CD4-positive, CD25-positive, alpha-beta regulatory T cell (primary cell): ENCODE data around the gene ALDH2. TPM values are rescaled to one million over a fixed set of nuclear protein-coding genes. Genes with fewer than 3 reads are reported as not detected.
"Not testable (repeated sequence)": the region's sequence is repeated elsewhere in the genome, so short reads cannot be mapped to it uniquely, and the experiment has no call there.

Experiments
- ATAC-seq, 2 donors: fragments of 150-1000 bp; cut with Tn5 transposase; one replicate each; pipeline ENCODE4 v1.10.0; 2021; ENCODE audit warnings: low read depth in 2 of 2, moderate number of reproducible peaks in 2 of 2, moderate library complexity in 1 of 2
- DNase-seq, 3 donors: peaks; one replicate each; pipeline versions ENCODE4 v3.0.0 to v3.0.0-alpha.2; 2012 to 2022; ENCODE audit warnings: mixed read lengths in 1 of 3
- H3K27ac ChIP-seq: one replicate; pipeline ENCODE4 v1.7.0; 2013; ENCODE audit warnings: mild to moderate bottlenecking, low read length; ENCODE audit not compliant: insufficient read depth, poor library complexity, severe bottlenecking
- H3K27me3 ChIP-seq: one replicate; pipeline ENCODE4 v1.7.0; 2013; ENCODE audit warnings: low read length; ENCODE audit not compliant: control insufficient read depth, insufficient read depth
- H3K36me3 ChIP-seq: one replicate; pipeline ENCODE4 v1.7.0; 2013; ENCODE audit warnings: mild to moderate bottlenecking, low read length, moderate library complexity; ENCODE audit not compliant: control insufficient read depth, insufficient read depth
- H3K4me1 ChIP-seq: 2 replicates; pipeline ENCODE4 v1.7.0; 2013; ENCODE audit warnings: mild to moderate bottlenecking, low read length; ENCODE audit not compliant: insufficient read depth, control insufficient read depth, poor library complexity, severe bottlenecking
- H3K4me3 ChIP-seq: one replicate; pipeline ENCODE4 v1.7.0; 2013; ENCODE audit warnings: low read depth, mild to moderate bottlenecking, low read length, moderate library complexity
- H3K9me3 ChIP-seq, 2 experiments: 1 replicate in 1 of 2; 2 replicates in 1 of 2; pipeline ENCODE4 v1.7.0; 2013; ENCODE audit warnings: low read length in 2 of 2, mild to moderate bottlenecking in 1 of 2, moderate library complexity in 1 of 2; ENCODE audit not compliant: control insufficient read depth in 2 of 2
- H3K27ac Mint-ChIP-seq, 3 donors: one replicate each; pipeline ENCODE4 v1.8.0; 2020 to 2022; ENCODE audit warnings: mild to moderate bottlenecking in 3 of 3, mixed read lengths in 3 of 3, moderate library complexity in 2 of 3
- H3K27me3 Mint-ChIP-seq: one replicate; pipeline ENCODE4 v1.8.0; 2022; ENCODE audit warnings: mild to moderate bottlenecking, mixed read lengths
- H3K36me3 Mint-ChIP-seq: one replicate; pipeline ENCODE4 v1.8.0; 2020; ENCODE audit warnings: mixed read lengths
- H3K4me1 Mint-ChIP-seq, 4 donors: one replicate each; pipeline ENCODE4 v1.8.0; 2020 to 2022; ENCODE audit warnings: mixed read lengths in 4 of 4, mild to moderate bottlenecking in 1 of 4
- H3K4me3 Mint-ChIP-seq, 4 donors: one replicate each; pipeline ENCODE4 v1.8.0; 2020 to 2022; ENCODE audit warnings: mild to moderate bottlenecking in 4 of 4, mixed read lengths in 4 of 4, moderate library complexity in 3 of 4
- H3K9me3 Mint-ChIP-seq, 7 donors: one replicate each; pipeline ENCODE4 v1.8.0; 2020 to 2022; ENCODE audit warnings: mixed read lengths in 7 of 7, mild to moderate bottlenecking in 3 of 7, moderate library complexity in 2 of 7
- polyA plus RNA-seq, 4 donors: library from polyadenylated mRNA; unstranded; fragments of 300-500 nt; fragmentation: Illumina TruSeq; gene quantifications; one replicate each; pipeline ENCODE4 v1.2.3, GENCODE V29; 2021
- total RNA-seq: library from RNA; stranded (reverse); gene quantifications from one replicate; pipeline ENCODE4 v1.2.3, GENCODE V29; 2022

ALDH2 gene
- total and polyA plus RNA-seq, 5 donors from 2014 or later, result 0.02 to 1.7 (median 0.35) TPM

- Histone ChIP-seq H3K27ac (no peak overlapping the region), H3K9me3 (no peaks in the 10 kb centered on the region), H3K27me3 (no peaks in the 10 kb centered on the region), H3K4me3 (no peak overlapping the region), H3K4me1 (no peaks in the 10 kb centered on the region), H3K36me3 (peaks cover 38% of the 10 kb centered on the region)
- no peak overlapping the region for H3K4me3 Mint-ChIP-seq
- H3K27ac Mint-ChIP-seq, result no peak overlapping the region
- H3K9me3 Mint-ChIP-seq, result no peaks in the 10 kb centered on the region
- H3K36me3 Mint-ChIP-seq, result peaks cover 43% of the 10 kb centered on the region
- peaks cover 0 to 2% (median 0%) of the 10 kb centered on the region in 4 donors for H3K4me1 Mint-ChIP-seq
- ATAC-seq (no peak), DNase-seq (no peak)
- H3K27me3 Mint-ChIP-seq, result no peaks in the 10 kb centered on the region
Measured at GRCh38 chr12:111733340-111733915, 33.3 kb upstream of the ALDH2 start.

- not testable (repeated sequence) for H3K4me3 ChIP-seq, DNase-seq, ATAC-seq, H3K4me1 Mint-ChIP-seq, H3K4me3 Mint-ChIP-seq, H3K27me3 Mint-ChIP-seq, H3K27me3 ChIP-seq, H3K4me1 ChIP-seq, H3K27ac ChIP-seq, H3K9me3 ChIP-seq, H3K9me3 Mint-ChIP-seq
- Mint-ChIP-seq H3K27ac (peak overlapping the region in 1 of 3 donors; percentile 74), H3K36me3 (peaks cover 29% of the 10 kb centered on the region)
- peaks cover 15% of the 10 kb centered on the region for H3K36me3 ChIP-seq
Measured at GRCh38 chr12:111739524-111739923, 27.2 kb upstream of the ALDH2 start.

GRCh38 chr12:111741235-111741812, 25.4 kb upstream of the ALDH2 start:
- no peak for DNase-seq
- H3K9me3 Mint-ChIP-seq, result no peaks in the 10 kb centered on the region
- no peak overlapping the region for H3K27ac ChIP-seq
- H3K9me3 ChIP-seq, result no peaks in the 10 kb centered on the region
- H3K36me3 ChIP-seq, result peaks cover 23% of the 10 kb centered on the region
- no peaks in the 10 kb centered on the region for H3K4me1 Mint-ChIP-seq
- no peak for ATAC-seq
- H3K27me3 ChIP-seq, result no peaks in the 10 kb centered on the region
- H3K4me3 ChIP-seq, result no peak overlapping the region
- H3K36me3 Mint-ChIP-seq, result peaks cover 38% of the 10 kb centered on the region
- H3K4me3 Mint-ChIP-seq, result no peak overlapping the region
- peak overlapping the region in 2 of 3 donors; percentile 23 to 72 for H3K27ac Mint-ChIP-seq
- H3K4me1 ChIP-seq, result no peaks in the 10 kb centered on the region
- no peaks in the 10 kb centered on the region for H3K27me3 Mint-ChIP-seq

GRCh38 chr12:111745211-111745610, 21.5 kb upstream of the ALDH2 start:
- Mint-ChIP-seq H3K9me3 (no peaks in the 10 kb centered on the region), H3K36me3 (peaks cover 38% of the 10 kb centered on the region), H3K27me3 (no peaks in the 10 kb centered on the region), H3K27ac (no peak overlapping the region), H3K4me3 (no peak overlapping the region), H3K4me1 (no peaks in the 10 kb centered on the region)
- Histone ChIP-seq H3K4me3 (no peak overlapping the region), H3K27ac (no peak overlapping the region), H3K4me1 (no peaks in the 10 kb centered on the region), H3K36me3 (peaks cover 36% of the 10 kb centered on the region), H3K9me3 (no peaks in the 10 kb centered on the region), H3K27me3 (no peaks in the 10 kb centered on the region)
- ATAC-seq, result no peak
- DNase-seq, result no peak

- Histone ChIP-seq H3K36me3 (peaks cover 42% of the 10 kb centered on the region), H3K27ac (no peak overlapping the region), H3K27me3 (no peaks in the 10 kb centered on the region), H3K9me3 (no peaks in the 10 kb centered on the region), H3K4me1 (no peaks in the 10 kb centered on the region), H3K4me3 (no peak overlapping the region)
- DNase-seq, result no peak
- peaks cover 31% of the 10 kb centered on the region for H3K36me3 Mint-ChIP-seq
- H3K27me3 Mint-ChIP-seq, result no peaks in the 10 kb centered on the region
- no peaks in the 10 kb centered on the region for H3K9me3 Mint-ChIP-seq
- no peak for ATAC-seq
- no peaks in the 10 kb centered on the region for H3K4me1 Mint-ChIP-seq
- no peak overlapping the region for H3K4me3 Mint-ChIP-seq
- H3K27ac Mint-ChIP-seq, result no peak overlapping the region
Measured at GRCh38 chr12:111747333-111747732, 19.4 kb upstream of the ALDH2 start.

- Histone ChIP-seq H3K36me3 (peaks cover 42% of the 10 kb centered on the region), H3K27me3 (no peaks in the 10 kb centered on the region), H3K4me3 (no peak overlapping the region), H3K27ac (no peak overlapping the region), H3K4me1 (no peaks in the 10 kb centered on the region), H3K9me3 (no peaks in the 10 kb centered on the region)
- Mint-ChIP-seq H3K27ac (peak overlapping the region in 1 of 3 donors; percentile 38), H3K9me3 (no peaks in the 10 kb centered on the region), H3K27me3 (no peaks in the 10 kb centered on the region), H3K4me1 (no peaks in the 10 kb centered on the region), H3K4me3 (no peak overlapping the region), H3K36me3 (peaks cover 27% of the 10 kb centered on the region)
- ATAC-seq, result no peak
- no peak for DNase-seq
Measured at GRCh38 chr12:111748151-111748672, 18.5 kb upstream of the ALDH2 start.

- Mint-ChIP-seq H3K27ac (no peak overlapping the region), H3K9me3 (no peaks in the 10 kb centered on the region), H3K27me3 (no peaks in the 10 kb centered on the region), H3K4me3 (no peak overlapping the region), H3K36me3 (peaks cover 27% of the 10 kb centered on the region), H3K4me1 (no peaks in the 10 kb centered on the region)
- DNase-seq (no peak), ATAC-seq (no peak)
- Histone ChIP-seq H3K27me3 (no peaks in the 10 kb centered on the region), H3K27ac (no peak overlapping the region), H3K4me1 (no peaks in the 10 kb centered on the region), H3K36me3 (peaks cover 43% of the 10 kb centered on the region), H3K4me3 (no peak overlapping the region), H3K9me3 (no peaks in the 10 kb centered on the region)
Measured at GRCh38 chr12:111748867-111749266, 17.9 kb upstream of the ALDH2 start.

GRCh38 chr12:111749391-111749790, 17.3 kb upstream of the ALDH2 start:
- DNase-seq, result no peak
- Histone ChIP-seq H3K9me3 (no peaks in the 10 kb centered on the region), H3K27ac (no peak overlapping the region), H3K36me3 (peaks cover 47% of the 10 kb centered on the region), H3K27me3 (no peaks in the 10 kb centered on the region), H3K4me3 (no peak overlapping the region), H3K4me1 (no peaks in the 10 kb centered on the region)
- H3K9me3 Mint-ChIP-seq, result no peaks in the 10 kb centered on the region
- no peaks in the 10 kb centered on the region for H3K27me3 Mint-ChIP-seq
- no peak for ATAC-seq
- no peak overlapping the region for H3K4me3 Mint-ChIP-seq
- peaks cover 22% of the 10 kb centered on the region for H3K36me3 Mint-ChIP-seq
- no peak overlapping the region for H3K27ac Mint-ChIP-seq
- H3K4me1 Mint-ChIP-seq, result no peaks in the 10 kb centered on the region
